ENCODE results near the gene ZYX.
"Not testable (repeated sequence)": the region's sequence is repeated elsewhere in the genome, so short reads cannot be mapped to it uniquely, and the experiment has no call there.

The ZYX gene

GRCh38 chr7:143387156-143387975 lies 6.2 kb downstream of the ZYX start:
- Mint-ChIP-seq H3K4me1 (ENCODE audit: low read depth) (peaks cover 12% of the 10 kb centered on the region), H3K27me3 (ENCODE audit: low read depth) (no peaks in the 10 kb centered on the region), H3K27ac (no peak overlapping the region), H3K4me3 (no peak overlapping the region), H3K9me3 (no peaks in the 10 kb centered on the region), H3K36me3 (ENCODE audit: low read depth) (peaks cover 22% of the 10 kb centered on the region)

- Mint-ChIP-seq H3K4me1 (ENCODE audit: low read depth) (peaks cover 7% of the 10 kb centered on the region), H3K36me3 (ENCODE audit: low read depth) (peaks cover 20% of the 10 kb centered on the region), H3K4me3 (no peak overlapping the region), H3K9me3 (no peaks in the 10 kb centered on the region), H3K27me3 (ENCODE audit: low read depth) (no peaks in the 10 kb centered on the region), H3K27ac (no peak overlapping the region)
These were observed 6.9 kb downstream of the ZYX start for GRCh38 chr7:143388051-143388450.

- Mint-ChIP-seq H3K27ac (no peak overlapping the region), H3K9me3 (no peaks in the 10 kb centered on the region), H3K27me3 (ENCODE audit: low read depth) (no peaks in the 10 kb centered on the region), H3K36me3 (ENCODE audit: low read depth) (peaks cover 18% of the 10 kb centered on the region), H3K4me1 (ENCODE audit: low read depth) (peaks cover 4% of the 10 kb centered on the region), H3K4me3 (no peak overlapping the region)
These were observed 7.5 kb downstream of the ZYX start for GRCh38 chr7:143388491-143389101.

- H3K9me3 Mint-ChIP-seq = no peaks in the 10 kb centered on the region
- H3K4me1 Mint-ChIP-seq (ENCODE audit: low read depth) = peaks cover 4% of the 10 kb centered on the region
- peak overlapping the region; percentile 52 for H3K27ac Mint-ChIP-seq
- H3K27me3 Mint-ChIP-seq (ENCODE audit: low read depth) = no peaks in the 10 kb centered on the region
- no peak overlapping the region for H3K4me3 Mint-ChIP-seq
- H3K36me3 Mint-ChIP-seq (ENCODE audit: low read depth) = peaks cover 18% of the 10 kb centered on the region
These were observed 8.4 kb downstream of the ZYX start for GRCh38 chr7:143389316-143390103.

GRCh38 chr7:143390104-143390772 lies 9.1 kb downstream of the ZYX start:
- Mint-ChIP-seq H3K36me3 (ENCODE audit: low read depth) (peaks cover 18% of the 10 kb centered on the region), H3K27me3 (ENCODE audit: low read depth) (no peaks in the 10 kb centered on the region), H3K9me3 (no peaks in the 10 kb centered on the region), H3K4me1 (ENCODE audit: low read depth) (peaks cover 8% of the 10 kb centered on the region), H3K27ac (peak overlapping the region; percentile 52), H3K4me3 (no peak overlapping the region)

- H3K9me3 Mint-ChIP-seq = no peaks in the 10 kb centered on the region
- H3K27ac Mint-ChIP-seq = no peak overlapping the region
- H3K27me3 Mint-ChIP-seq (ENCODE audit: low read depth) = no peaks in the 10 kb centered on the region
- H3K36me3 Mint-ChIP-seq (ENCODE audit: low read depth) = peaks cover 18% of the 10 kb centered on the region
- H3K4me1 Mint-ChIP-seq (ENCODE audit: low read depth) = peaks cover 8% of the 10 kb centered on the region
- H3K4me3 Mint-ChIP-seq = no peak overlapping the region
These were observed 9.7 kb downstream of the ZYX start for GRCh38 chr7:143390773-143391317.

GRCh38 chr7:143391462-143392404 lies 10.6 kb downstream of the ZYX start:
- Mint-ChIP-seq H3K27me3 (ENCODE audit: low read depth) (no peaks in the 10 kb centered on the region), H3K27ac (no peak overlapping the region), H3K4me3 (no peak overlapping the region), H3K36me3 (ENCODE audit: low read depth) (peaks cover 18% of the 10 kb centered on the region), H3K9me3 (no peaks in the 10 kb centered on the region), H3K4me1 (ENCODE audit: low read depth) (peaks cover 8% of the 10 kb centered on the region)

GRCh38 chr7:143392427-143392826 lies 11.3 kb downstream of the ZYX start:
- H3K27ac Mint-ChIP-seq; H3K4me1 Mint-ChIP-seq (ENCODE audit: low read depth); H3K4me3 Mint-ChIP-seq; H3K9me3 Mint-ChIP-seq; H3K27me3 Mint-ChIP-seq (ENCODE audit: low read depth): not testable (repeated sequence)
- H3K36me3 Mint-ChIP-seq (ENCODE audit: low read depth) = peaks cover 18% of the 10 kb centered on the region

GRCh38 chr7:143392875-143393266 lies 11.7 kb downstream of the ZYX start:
- peaks cover 16% of the 10 kb centered on the region for H3K36me3 Mint-ChIP-seq (ENCODE audit: low read depth)
- peaks cover 8% of the 10 kb centered on the region for H3K4me1 Mint-ChIP-seq (ENCODE audit: low read depth)
- no peaks in the 10 kb centered on the region for H3K9me3 Mint-ChIP-seq
- H3K27ac Mint-ChIP-seq = no peak overlapping the region
- H3K4me3 Mint-ChIP-seq = no peak overlapping the region
- H3K27me3 Mint-ChIP-seq (ENCODE audit: low read depth) = no peaks in the 10 kb centered on the region

- Mint-ChIP-seq H3K27ac (no peak overlapping the region), H3K4me1 (ENCODE audit: low read depth) (peaks cover 8% of the 10 kb centered on the region), H3K9me3 (no peaks in the 10 kb centered on the region), H3K27me3 (ENCODE audit: low read depth) (no peaks in the 10 kb centered on the region), H3K36me3 (ENCODE audit: low read depth) (peaks cover 16% of the 10 kb centered on the region), H3K4me3 (no peak overlapping the region)
These were observed 12.3 kb downstream of the ZYX start for GRCh38 chr7:143393267-143394041.

- Mint-ChIP-seq H3K27ac (no peak overlapping the region), H3K4me1 (ENCODE audit: low read depth) (peaks cover 8% of the 10 kb centered on the region), H3K4me3 (no peak overlapping the region), H3K9me3 (no peaks in the 10 kb centered on the region), H3K36me3 (ENCODE audit: low read depth) (peaks cover 16% of the 10 kb centered on the region), H3K27me3 (ENCODE audit: low read depth) (no peaks in the 10 kb centered on the region)
These were observed 12.9 kb downstream of the ZYX start for GRCh38 chr7:143394068-143394467.

- peaks cover 5% of the 10 kb centered on the region for H3K4me1 Mint-ChIP-seq (ENCODE audit: low read depth)
- H3K27ac Mint-ChIP-seq = no peak overlapping the region
- H3K9me3 Mint-ChIP-seq = no peaks in the 10 kb centered on the region
- H3K4me3 Mint-ChIP-seq = no peak overlapping the region
- peaks cover 14% of the 10 kb centered on the region for H3K36me3 Mint-ChIP-seq (ENCODE audit: low read depth)
- H3K27me3 Mint-ChIP-seq (ENCODE audit: low read depth) = no peaks in the 10 kb centered on the region
These were observed 13.6 kb downstream of the ZYX start for GRCh38 chr7:143394777-143395176.

Measured in T-helper 1 cell treated with Interleukin-12 subunit alpha and Interleukin-12 subunit beta and Interleukin-4 antibody, amounts not matched to agents 30 μg/mL and 1 μg/mL, for 36 hours (primary cell).